ENCODE measurements around the gene SPEN.
"Not testable (repeated sequence)": the region's sequence is repeated elsewhere in the genome, so short reads cannot be mapped to it uniquely, and the experiment has no call there.

Gene SPEN

DNA sequence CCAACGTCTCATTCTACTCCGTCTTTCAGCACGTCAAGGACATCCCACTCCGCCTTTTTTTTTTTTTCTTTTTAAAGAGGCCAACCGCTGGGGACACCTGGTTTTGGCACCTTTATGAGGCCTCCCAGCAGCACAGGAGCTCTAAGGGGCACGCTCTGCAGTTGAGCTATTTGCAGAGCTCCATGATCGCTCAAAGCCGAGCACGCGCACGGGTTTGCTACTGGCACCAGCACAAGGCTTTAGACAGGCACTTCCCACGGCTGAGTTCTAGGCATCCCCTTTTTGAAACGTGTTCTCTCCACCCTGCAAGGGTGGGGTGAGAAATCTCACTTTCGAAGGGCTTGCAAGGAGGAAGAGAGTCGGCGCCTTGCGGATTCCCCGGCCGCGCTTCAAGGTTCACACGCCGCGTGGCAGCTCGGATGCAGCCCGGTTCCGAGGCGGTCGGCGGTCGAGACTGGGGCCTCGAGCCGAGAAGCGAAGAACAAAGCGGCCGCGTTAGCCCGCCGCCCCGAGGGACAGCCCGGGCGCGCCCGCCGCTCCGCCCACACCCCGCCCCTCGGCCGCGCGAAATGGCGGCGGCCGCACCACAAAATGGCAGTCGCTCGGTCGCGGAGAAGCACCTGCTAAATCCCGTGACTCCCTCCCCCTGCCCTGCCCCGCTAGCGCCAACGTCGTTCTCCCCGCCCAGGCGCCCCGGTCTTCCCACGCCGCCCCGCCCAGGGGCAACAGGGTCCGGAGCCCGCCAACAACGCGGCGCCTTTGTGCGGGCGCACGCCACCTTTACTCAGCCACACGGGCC, 12.9 kb upstream of the SPEN start:
- DNase-seq (ENCODE audit: low read depth): peak; percentile 92
- peak overlapping the region; percentile 81 for H3K4me3 ChIP-seq (ENCODE audit: control insufficient read depth, low read depth, low read length)
- TF ChIP-seq, protein P1, sequence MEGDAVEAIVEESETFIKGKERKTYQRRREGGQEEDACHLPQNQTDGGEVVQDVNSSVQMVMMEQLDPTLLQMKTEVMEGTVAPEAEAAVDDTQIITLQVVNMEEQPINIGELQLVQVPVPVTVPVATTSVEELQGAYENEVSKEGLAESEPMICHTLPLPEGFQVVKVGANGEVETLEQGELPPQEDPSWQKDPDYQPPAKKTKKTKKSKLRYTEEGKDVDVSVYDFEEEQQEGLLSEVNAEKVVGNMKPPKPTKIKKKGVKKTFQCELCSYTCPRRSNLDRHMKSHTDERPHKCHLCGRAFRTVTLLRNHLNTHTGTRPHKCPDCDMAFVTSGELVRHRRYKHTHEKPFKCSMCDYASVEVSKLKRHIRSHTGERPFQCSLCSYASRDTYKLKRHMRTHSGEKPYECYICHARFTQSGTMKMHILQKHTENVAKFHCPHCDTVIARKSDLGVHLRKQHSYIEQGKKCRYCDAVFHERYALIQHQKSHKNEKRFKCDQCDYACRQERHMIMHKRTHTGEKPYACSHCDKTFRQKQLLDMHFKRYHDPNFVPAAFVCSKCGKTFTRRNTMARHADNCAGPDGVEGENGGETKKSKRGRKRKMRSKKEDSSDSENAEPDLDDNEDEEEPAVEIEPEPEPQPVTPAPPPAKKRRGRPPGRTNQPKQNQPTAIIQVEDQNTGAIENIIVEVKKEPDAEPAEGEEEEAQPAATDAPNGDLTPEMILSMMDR (conservative IDR thresholded peaks at IDR 0.05; ENCODE audit: control insufficient read depth, insufficient read depth, low read depth, low read length): no peak

DNA sequence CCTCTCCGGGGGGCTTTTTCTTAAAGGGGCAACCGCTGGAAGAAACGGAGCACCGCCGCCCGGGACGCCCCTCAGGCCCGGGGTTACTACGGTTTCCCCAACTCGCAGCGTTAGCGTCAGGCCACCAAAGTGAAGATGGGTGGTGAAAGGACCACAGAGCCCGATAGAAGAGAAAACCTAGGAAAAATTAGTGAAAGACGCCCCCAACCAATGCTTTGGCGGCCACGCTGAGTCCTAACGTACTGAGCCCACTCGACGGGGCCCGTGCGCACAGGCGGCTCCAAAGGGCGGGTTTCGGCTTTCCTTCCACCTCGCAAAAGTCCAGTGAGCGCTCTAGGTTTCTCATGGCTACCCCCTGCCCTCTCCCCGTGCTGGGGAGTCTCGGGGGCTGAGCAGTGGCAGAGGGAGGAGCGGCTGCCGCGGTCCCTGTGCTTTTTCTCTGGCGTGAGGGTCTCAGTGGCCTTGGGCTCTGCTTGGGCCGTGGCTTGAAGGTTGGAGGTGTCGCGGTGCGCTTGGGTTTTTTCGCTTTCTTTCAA, 12.2 kb upstream of the SPEN start:
- no peak for DNase-seq (ENCODE audit: low read depth)
- TF ChIP-seq, protein P1 (conservative IDR thresholded peaks at IDR 0.05; ENCODE audit: control insufficient read depth, insufficient read depth, low read depth, low read length): no peak
- peak overlapping the region; percentile 81 for H3K4me3 ChIP-seq (ENCODE audit: control insufficient read depth, low read depth, low read length)

DNA sequence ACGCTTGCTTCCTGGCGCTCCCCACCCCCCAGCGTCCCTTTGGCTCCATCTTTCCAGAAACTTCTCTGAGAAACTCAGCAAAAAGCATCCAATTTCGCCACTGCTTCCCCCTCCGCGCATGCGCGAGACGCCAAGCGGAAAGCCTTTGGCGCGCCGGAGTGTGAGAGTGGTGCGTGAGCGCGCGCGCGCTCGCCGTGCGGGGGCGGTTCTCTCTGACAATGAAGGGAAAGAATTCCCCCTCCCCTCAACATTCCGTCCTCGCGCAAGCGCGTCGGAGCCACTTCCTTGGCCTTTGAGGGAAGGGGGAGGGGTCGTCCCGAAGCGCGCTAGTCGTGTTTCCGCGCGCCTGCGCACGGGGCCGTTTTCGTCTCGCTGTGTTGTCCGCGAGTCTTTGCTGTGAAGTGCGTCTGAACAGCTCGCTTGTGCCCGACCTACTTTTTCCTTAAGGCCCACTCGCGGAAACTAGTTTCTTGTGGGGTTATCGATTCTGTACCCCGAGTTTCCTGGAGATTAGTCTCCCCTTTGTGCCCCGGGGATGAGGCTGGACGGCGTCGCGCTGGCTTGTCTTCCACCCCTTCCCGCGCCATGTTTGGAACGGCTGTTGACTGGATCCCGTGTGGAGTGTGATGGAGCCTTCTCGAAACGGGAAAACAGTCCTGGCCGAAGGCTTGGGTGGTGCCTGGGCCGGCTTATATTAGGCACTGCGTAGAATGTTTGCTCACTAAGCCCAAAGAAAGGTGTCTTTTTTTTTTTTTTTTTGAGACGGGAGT, 11.6 kb upstream of the SPEN start:
- DNase-seq (ENCODE audit: low read depth): peak; percentile 99
- H3K4me3 ChIP-seq (ENCODE audit: control insufficient read depth, low read depth, low read length): peak overlapping the region; percentile 81
- TF ChIP-seq, protein P1 (conservative IDR thresholded peaks at IDR 0.05; ENCODE audit: control insufficient read depth, insufficient read depth, low read depth, low read length): no peak

DNA sequence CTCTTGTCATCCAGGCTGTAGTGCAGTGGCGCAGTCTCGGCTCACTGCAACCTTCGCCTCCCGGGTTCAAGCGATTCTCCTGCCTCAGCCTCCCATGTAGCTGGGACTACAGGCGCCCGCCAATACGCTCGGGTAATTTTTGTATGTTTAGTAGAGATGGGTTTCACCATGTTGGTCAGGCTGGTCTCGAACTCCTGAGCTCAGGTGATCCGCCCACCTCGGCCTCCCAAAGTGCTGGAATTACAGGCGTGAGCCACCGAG, 11.1 kb upstream of the SPEN start:
- peak overlapping the region; percentile 67 for H3K4me3 ChIP-seq (ENCODE audit: control insufficient read depth, low read depth, low read length)
- not testable (repeated sequence) for DNase-seq (ENCODE audit: low read depth)

DNA sequence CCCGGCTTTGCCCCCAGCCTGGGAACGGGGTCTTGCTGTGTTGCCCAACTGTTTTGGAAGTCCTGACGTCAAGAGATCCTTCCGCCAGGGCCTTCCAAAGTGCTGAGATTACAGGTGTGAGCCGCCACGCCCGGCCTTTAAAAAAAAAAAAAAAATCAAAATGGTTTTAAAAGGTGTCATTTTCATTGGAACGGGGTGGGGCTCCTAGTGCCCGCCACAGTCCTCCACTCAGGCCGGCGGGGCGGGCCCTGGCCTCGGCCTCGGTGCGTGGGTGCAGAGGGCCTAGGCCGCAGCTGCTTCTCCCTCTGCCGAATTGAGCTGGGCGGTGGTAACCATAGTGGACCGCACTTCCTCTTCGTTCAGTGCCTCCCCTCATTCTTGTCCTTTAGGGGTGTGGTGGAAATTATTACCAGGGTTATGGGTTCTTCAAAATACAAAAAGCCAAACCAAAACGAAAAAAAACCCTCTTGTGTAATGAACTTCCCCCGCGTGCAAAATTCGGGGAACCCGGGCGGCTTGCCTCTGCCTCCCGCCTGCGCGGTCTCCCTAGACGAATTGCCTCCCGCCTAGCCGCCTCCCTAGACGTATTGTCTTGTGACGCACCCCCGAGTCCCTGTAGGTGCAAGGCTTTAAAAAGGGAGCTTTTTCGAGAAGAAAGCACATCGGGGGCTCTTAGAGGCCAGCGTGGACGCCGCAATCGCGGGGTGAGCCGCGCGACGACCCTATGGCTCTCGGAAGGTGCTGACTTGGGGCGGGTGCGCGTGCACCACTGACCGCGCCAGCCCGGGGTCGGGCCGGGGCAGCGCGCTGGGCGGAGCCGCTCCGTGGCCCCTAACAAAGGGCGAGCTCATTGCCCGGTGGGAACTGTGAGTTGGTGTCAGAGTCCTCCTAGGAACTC, 10.5 kb upstream of the SPEN start:
- H3K4me3 ChIP-seq (ENCODE audit: control insufficient read depth, low read depth, low read length): no peak overlapping the region
- TF ChIP-seq, protein P1 (conservative IDR thresholded peaks at IDR 0.05; ENCODE audit: control insufficient read depth, insufficient read depth, low read depth, low read length): no peak

DNA sequence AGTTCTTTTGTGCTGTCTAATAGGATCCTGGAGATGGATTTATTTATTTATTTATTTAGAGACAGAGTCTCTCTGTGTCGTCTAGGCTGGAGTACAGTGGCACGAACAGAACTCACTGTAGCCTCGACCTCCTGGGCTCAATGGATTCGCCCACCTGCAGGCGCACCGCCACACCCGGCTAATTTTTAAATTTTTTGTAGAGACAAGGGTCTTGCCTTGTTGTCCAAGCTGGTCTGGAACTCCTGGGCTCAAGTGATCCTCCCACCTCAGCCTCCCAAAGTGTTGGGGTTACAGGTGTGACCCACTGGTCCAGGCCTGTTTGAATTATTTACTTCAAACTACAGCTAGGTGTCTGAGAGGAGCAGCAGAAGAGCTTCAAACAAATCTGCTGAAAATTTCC, 9.6 kb upstream of the SPEN start:
- no peak overlapping the region for H3K4me3 ChIP-seq (ENCODE audit: control insufficient read depth, low read depth, low read length)
- DNase-seq (ENCODE audit: low read depth): no peak
- TF ChIP-seq, protein P1 (conservative IDR thresholded peaks at IDR 0.05; ENCODE audit: control insufficient read depth, insufficient read depth, low read depth, low read length): no peak

More for the DNA sequence above, 10.5 kb upstream of the SPEN start:
- DNase-seq (ENCODE audit: low read depth): no peak
